Measurements from ENCODE around the gene MOAP1. TPM values are rescaled to one million over a fixed set of nuclear protein-coding genes. Genes with fewer than 3 reads are reported as not detected.

Gene MOAP1
- polyA plus RNA-seq, 1 of the 3 experiments (the other 2 are of a cell fraction): 25.0 TPM

- peak; percentile 54 for TF ChIP-seq RAD21 (IDR thresholded peaks at IDR 0.05; ENCODE audit: low read length)
- TF ChIP-seq CTCF (IDR thresholded peaks at IDR 0.05): peak; percentile 60
- TF ChIP-seq FOXJ3 (CRISPR knock-in tag; IDR thresholded peaks at IDR 0.05): no peak
- TF ChIP-seq SMC3 (IDR thresholded peaks at IDR 0.05; ENCODE audit: low read depth, low read length): peak; percentile 27; the same call in 1 of the 2 replicates
- H3K27ac ChIP-seq (ENCODE audit: low read depth in 2 of 2, low read length in 1 of 2): peak overlapping the region; percentile 63 to 77
These were observed 23.0 kb upstream of the MOAP1 start for GRCh38 chr14:93207468-93208308.

DNA sequence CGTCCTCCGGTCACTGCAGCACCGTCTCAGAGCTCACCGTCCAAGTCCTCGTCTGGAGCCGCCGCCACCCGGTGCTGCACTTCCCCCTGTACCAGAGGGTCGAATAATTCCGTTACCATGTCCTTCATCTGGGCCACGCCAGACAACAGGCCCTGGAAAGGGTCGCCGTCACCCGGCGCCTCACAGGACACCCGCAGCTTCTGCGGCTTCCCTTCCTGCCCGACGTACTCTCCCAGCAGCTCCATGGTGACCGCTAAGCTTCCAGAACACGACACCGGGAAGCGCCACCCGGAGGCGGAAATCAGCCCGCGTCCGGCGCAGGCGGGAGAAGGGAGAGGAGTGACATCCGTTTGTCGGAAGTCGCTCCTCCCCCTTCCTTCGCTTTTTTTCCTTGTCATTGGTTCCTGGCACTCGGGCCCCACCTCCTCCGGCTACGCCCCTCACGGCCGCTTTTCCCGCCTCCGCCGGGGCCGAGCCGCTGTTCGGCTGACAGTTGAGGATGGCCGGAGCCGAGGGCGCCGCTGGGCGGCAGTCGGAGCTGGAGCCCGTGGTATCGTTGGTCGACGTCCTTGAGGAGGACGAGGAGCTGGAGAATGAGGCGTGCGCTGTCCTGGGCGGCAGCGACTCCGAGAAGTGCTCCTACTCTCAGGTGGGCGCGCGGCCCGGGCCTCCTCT, 22.2 kb upstream of the MOAP1 start, which contains the start of the genes GON7 and UBR7:
Gene GON7, minus strand, starts transcription at position 273 of the 675 bp plus-strand sequence. Its CDS starts 28 bp downstream, at position 245.
Gene UBR7, plus strand, starts transcription at position 464 of the 675 bp plus-strand sequence. Its CDS starts 36 bp downstream, at position 500.
- Histone ChIP-seq H3F3A (replicated peaks; ENCODE audit: insufficient read depth) (peaks cover 30% of the 10 kb centered on the region), H3K36me3 (replicated peaks in 1 of 2; ENCODE audit: control insufficient read depth in 1 of 2, insufficient read depth in 2 of 2, low read length in 1 of 2) (peaks cover 10 to 23% of the 10 kb centered on the region in 2 experiments), H3K79me2 (ENCODE audit: insufficient read depth) (peaks cover 74% of the 10 kb centered on the region), H3K4me3 (ENCODE audit: low read depth in 2 of 2, low read length in 1 of 2) (peak within 1 kb of the TSS; percentile 75 to 97), H3K27me3 (ENCODE audit: insufficient read depth) (no peaks in the 10 kb centered on the region), H3K4me2 (peak within 1 kb of the TSS; percentile 84), H4K20me1 (ENCODE audit: insufficient read depth) (no peaks in the 10 kb centered on the region), H3K27ac (ENCODE audit: low read depth in 2 of 2, low read length in 1 of 2) (peak within 1 kb of the TSS; percentile 82 to 83), H3K4me1 (ENCODE audit: control insufficient read depth in 1 of 2, insufficient read depth in 2 of 2, low read depth in 1 of 2, low read length in 1 of 2) (peaks cover 6% of the 10 kb centered on the region in 2 experiments; a peak in 3 of 4 replicates), H3K9ac (peak within 1 kb of the TSS; percentile 77), H2AFZ (ENCODE audit: low read depth) (peak within 1 kb of the TSS; percentile 94), H3K9me3 (no peaks in the 10 kb centered on the region), H3K9me2 (no peaks in the 10 kb centered on the region)
- peak; percentile 96 for DNase-seq
- CTCF ChIA-PET: interaction anchor here (0.7 to 4.1 kb wide), 31 partner anchors 10 to 733 kb away, joined by 3 to 25 read pairs (median 4); partner anchors contain the start of genes ITPK1, LYSET and MOAP1
- 1% methylated on average over 33 of the region's 65 CpGs for WGBS (ENCODE audit: low lambda C conversion rate)
- POLR2A ChIA-PET: interaction anchor here (0.6 to 3.6 kb wide), 4 partner anchors 13 to 458 kb away, joined by 3 to 19 read pairs (median 3); partner anchors contain the start of genes LGMN, LYSET and MOAP1
- TF ChIP-seq TCF12 (IDR thresholded peaks at IDR 0.05) (0 out of 2 replicates have a peak, but pooled peaks have one; percentile 8), POLR2AphosphoS5 (IDR thresholded peaks at IDR 0.05; ENCODE audit: low read depth, low read length) (peak; percentile 88), SMC3 (IDR thresholded peaks at IDR 0.05; ENCODE audit: low read depth, low read length) (no peak), CHD2 (IDR thresholded peaks at IDR 0.05; ENCODE audit: low read length, partially characterized antibody) (peak; percentile 87), FOXM1 (IDR thresholded peaks at IDR 0.05; ENCODE audit: low read depth) (no peak), MAX (IDR thresholded peaks at IDR 0.05; ENCODE audit: low read depth) (peak; percentile 90), RXRA (IDR thresholded peaks at IDR 0.05; ENCODE audit: borderline replicate concordance, low read depth) (no peak), FOSL2 (IDR thresholded peaks at IDR 0.05; ENCODE audit: borderline replicate concordance, low read depth) (no peak), ELF1 (IDR thresholded peaks at IDR 0.05) (peak; percentile 78), RAD21 (IDR thresholded peaks at IDR 0.05; ENCODE audit: low read length) (no peak), EZH2phosphoT487 (IDR thresholded peaks at IDR 0.05; ENCODE audit: borderline replicate concordance, low read depth) (no peak), YY1 (IDR thresholded peaks at IDR 0.05; ENCODE audit: low read depth) (no peak)
- TF ChIP-seq, protein P1, sequence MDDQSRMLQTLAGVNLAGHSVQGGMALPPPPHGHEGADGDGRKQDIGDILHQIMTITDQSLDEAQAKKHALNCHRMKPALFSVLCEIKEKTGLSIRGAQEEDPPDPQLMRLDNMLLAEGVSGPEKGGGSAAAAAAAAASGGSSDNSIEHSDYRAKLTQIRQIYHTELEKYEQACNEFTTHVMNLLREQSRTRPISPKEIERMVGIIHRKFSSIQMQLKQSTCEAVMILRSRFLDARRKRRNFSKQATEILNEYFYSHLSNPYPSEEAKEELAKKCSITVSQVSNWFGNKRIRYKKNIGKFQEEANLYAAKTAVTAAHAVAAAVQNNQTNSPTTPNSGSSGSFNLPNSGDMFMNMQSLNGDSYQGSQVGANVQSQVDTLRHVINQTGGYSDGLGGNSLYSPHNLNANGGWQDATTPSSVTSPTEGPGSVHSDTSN (IDR thresholded peaks at IDR 0.05): peak; percentile 75
- TF ChIP-seq, protein P2, sequence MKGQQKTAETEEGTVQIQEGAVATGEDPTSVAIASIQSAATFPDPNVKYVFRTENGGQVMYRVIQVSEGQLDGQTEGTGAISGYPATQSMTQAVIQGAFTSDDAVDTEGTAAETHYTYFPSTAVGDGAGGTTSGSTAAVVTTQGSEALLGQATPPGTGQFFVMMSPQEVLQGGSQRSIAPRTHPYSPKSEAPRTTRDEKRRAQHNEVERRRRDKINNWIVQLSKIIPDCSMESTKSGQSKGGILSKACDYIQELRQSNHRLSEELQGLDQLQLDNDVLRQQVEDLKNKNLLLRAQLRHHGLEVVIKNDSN (IDR thresholded peaks at IDR 0.05; ENCODE audit: borderline replicate concordance, low read depth): no peak
- TF ChIP-seq, protein P3, sequence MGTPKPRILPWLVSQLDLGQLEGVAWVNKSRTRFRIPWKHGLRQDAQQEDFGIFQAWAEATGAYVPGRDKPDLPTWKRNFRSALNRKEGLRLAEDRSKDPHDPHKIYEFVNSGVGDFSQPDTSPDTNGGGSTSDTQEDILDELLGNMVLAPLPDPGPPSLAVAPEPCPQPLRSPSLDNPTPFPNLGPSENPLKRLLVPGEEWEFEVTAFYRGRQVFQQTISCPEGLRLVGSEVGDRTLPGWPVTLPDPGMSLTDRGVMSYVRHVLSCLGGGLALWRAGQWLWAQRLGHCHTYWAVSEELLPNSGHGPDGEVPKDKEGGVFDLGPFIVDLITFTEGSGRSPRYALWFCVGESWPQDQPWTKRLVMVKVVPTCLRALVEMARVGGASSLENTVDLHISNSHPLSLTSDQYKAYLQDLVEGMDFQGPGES (IDR thresholded peaks at IDR 0.05; ENCODE audit: low read depth, low read length): no peak

More at GRCh38 chr14:93207468-93208308, 23.0 kb upstream of the MOAP1 start:
- Histone ChIP-seq H2AFZ (ENCODE audit: low read depth) (peak overlapping the region; percentile 85), H3K4me1 (ENCODE audit: control insufficient read depth in 1 of 2, insufficient read depth in 2 of 2, low read depth in 1 of 2, low read length in 1 of 2) (peaks cover 6% of the 10 kb centered on the region in 2 experiments; a peak in 3 of 4 replicates), H3K9me2 (no peaks in the 10 kb centered on the region), H3F3A (replicated peaks; ENCODE audit: insufficient read depth) (peaks cover 29% of the 10 kb centered on the region), H3K27me3 (ENCODE audit: insufficient read depth) (no peaks in the 10 kb centered on the region), H3K79me2 (ENCODE audit: insufficient read depth) (peaks cover 74% of the 10 kb centered on the region), H4K20me1 (ENCODE audit: insufficient read depth) (no peaks in the 10 kb centered on the region), H3K4me3 (ENCODE audit: low read depth in 2 of 2, low read length in 1 of 2) (peak overlapping the region; percentile 75 to 97), H3K9ac (peak overlapping the region; percentile 69), H3K36me3 (replicated peaks in 1 of 2; ENCODE audit: control insufficient read depth in 1 of 2, insufficient read depth in 2 of 2, low read length in 1 of 2) (peaks cover 18 to 31% of the 10 kb centered on the region in 2 experiments), H3K9me3 (no peaks in the 10 kb centered on the region), H3K4me2 (peak overlapping the region; percentile 84)
- DNase-seq: peak; percentile 79
- ChIA-PET CTCF (interaction anchor here (0.6 to 4.1 kb wide), 36 partner anchors 10 to 732 kb away, joined by 3 to 25 read pairs (median 4); partner anchors contain the start of genes ITPK1, LYSET and MOAP1), POLR2A (interaction anchor here (0.6 to 3.6 kb wide), 3 partner anchors 14 to 459 kb away, joined by 3 to 19 read pairs (median 3); partner anchors contain the start of genes LGMN, LYSET and MOAP1)
- WGBS (ENCODE audit: low lambda C conversion rate): under 1% methylated on average over 11 of the region's 23 CpGs

All from SK-N-SH (cell line).